Suprapubic skin (tissue), 4 donors: ENCODE data around the gene KCNJ9. TPM values are rescaled to one million over a fixed set of nuclear protein-coding genes. Genes with fewer than 3 reads are reported as not detected.

Experiments used
- DNase-seq, 2 donors: peaks; one replicate each; pipeline ENCODE4 v3.0.0-alpha.2; 2019; ENCODE audit warnings: low spot score in 2 of 2
- H3K27ac ChIP-seq: fragments of 200-600 bp; sonication (generic); one replicate; pipeline ENCODE4 v1.5.1; 2019
- H3K27me3 ChIP-seq: fragments of 200-600 bp; sonication (generic); one replicate; pipeline ENCODE4 v1.5.1; 2019
- H3K36me3 ChIP-seq: fragments of 200-600 bp; sonication (generic); one replicate; pipeline ENCODE4 v1.5.1; 2019
- H3K4me1 ChIP-seq: fragments of 200-600 bp; sonication (generic); one replicate; pipeline ENCODE4 v1.5.1; 2019
- H3K4me3 ChIP-seq: fragments of 200-600 bp; sonication (generic); one replicate; pipeline ENCODE4 v1.5.1; 2019; ENCODE audit warnings: mild to moderate bottlenecking
- H3K9me3 ChIP-seq: fragments of 200-600 bp; sonication (generic); one replicate; pipeline ENCODE4 v1.5.1; 2019
- EP300 ChIP-seq: sonication (generic); formaldehyde crosslinking; IDR thresholded peaks from one replicate; pipeline ENCODE4 v1.6.1; 2017; ENCODE audit warnings: antibody characterized with exemption
- POLR2A ChIP-seq, 2 donors: fragments of 450-650 bp; IDR thresholded peaks; one replicate each; pipeline ENCODE4 v1.6.1; 2017; ENCODE audit warnings: antibody characterized with exemption in 2 of 2, mild to moderate bottlenecking in 2 of 2, moderate library complexity in 2 of 2
- POLR2AphosphoS5 ChIP-seq, 3 donors: sonication (generic); formaldehyde crosslinking; IDR thresholded peaks; one replicate each; pipeline ENCODE4 v1.6.1; 2017; ENCODE audit warnings: antibody characterized with exemption in 3 of 3
- WGBS: methylation state at CpG from one replicate; pipeline ENCODE4 v1.1.5; 2018; 5-methylcytosine and 5-hydroxymethylcytosine counted together
- total RNA-seq, 4 donors: library from RNA; depleted of rRNA; stranded (reverse); fragments of >200 nt; gene quantifications; one replicate each; pipeline ENCODE4 v1.1.0, GENCODE V29; 2016
- TF ChIP-seq, protein P1 (sequence below), 2 donors: fragments of 200-600 bp in 1 of 2; fragments of 450-650 bp in 1 of 2; sonication (generic) in 1 of 2; IDR thresholded peaks; one replicate each; pipeline ENCODE4 v1.5.1; 2016 to 2019; ENCODE audit warnings: antibody characterized with exemption in 2 of 2, mild to moderate bottlenecking in 1 of 2, moderate library complexity in 1 of 2

The KCNJ9 gene
- total RNA-seq, 4 donors from 2014 or later, result 0.13 TPM; not detected in 3

DNA sequence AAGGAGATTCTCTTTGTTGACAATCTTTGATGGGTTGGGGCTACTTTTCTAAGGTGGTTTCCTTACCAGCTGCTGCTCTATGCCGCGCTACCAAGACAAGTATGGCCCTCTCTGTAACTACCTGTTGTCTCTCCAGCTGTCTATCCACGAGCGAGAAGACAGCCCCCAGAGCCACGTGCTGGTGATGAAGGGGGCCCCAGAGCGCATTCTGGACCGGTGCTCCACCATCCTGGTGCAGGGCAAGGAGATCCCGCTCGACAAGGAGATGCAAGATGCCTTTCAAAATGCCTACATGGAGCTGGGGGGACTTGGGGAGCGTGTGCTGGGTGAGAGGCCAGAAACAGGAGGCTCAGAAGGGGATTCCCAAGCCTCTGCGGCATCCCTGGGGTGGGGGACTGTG, 48.6 kb downstream of the KCNJ9 start:
- Histone ChIP-seq H3K9me3 (no peaks in the 10 kb centered on the region), H3K27me3 (no peaks in the 10 kb centered on the region), H3K27ac (no peak overlapping the region), H3K36me3 (no peaks in the 10 kb centered on the region), H3K4me1 (peaks cover 10% of the 10 kb centered on the region), H3K4me3 (no peak overlapping the region)
- DNase-seq, result no peak
- WGBS, result 86% methylated on average over 2 of the region's 11 CpGs
- TF ChIP-seq, protein P1, sequence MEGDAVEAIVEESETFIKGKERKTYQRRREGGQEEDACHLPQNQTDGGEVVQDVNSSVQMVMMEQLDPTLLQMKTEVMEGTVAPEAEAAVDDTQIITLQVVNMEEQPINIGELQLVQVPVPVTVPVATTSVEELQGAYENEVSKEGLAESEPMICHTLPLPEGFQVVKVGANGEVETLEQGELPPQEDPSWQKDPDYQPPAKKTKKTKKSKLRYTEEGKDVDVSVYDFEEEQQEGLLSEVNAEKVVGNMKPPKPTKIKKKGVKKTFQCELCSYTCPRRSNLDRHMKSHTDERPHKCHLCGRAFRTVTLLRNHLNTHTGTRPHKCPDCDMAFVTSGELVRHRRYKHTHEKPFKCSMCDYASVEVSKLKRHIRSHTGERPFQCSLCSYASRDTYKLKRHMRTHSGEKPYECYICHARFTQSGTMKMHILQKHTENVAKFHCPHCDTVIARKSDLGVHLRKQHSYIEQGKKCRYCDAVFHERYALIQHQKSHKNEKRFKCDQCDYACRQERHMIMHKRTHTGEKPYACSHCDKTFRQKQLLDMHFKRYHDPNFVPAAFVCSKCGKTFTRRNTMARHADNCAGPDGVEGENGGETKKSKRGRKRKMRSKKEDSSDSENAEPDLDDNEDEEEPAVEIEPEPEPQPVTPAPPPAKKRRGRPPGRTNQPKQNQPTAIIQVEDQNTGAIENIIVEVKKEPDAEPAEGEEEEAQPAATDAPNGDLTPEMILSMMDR (IDR thresholded peaks at IDR 0.05), result no peak
- no peak for TF ChIP-seq POLR2A (IDR thresholded peaks at IDR 0.05)
- TF ChIP-seq POLR2AphosphoS5 (IDR thresholded peaks at IDR 0.05), result no peak
- no peak for TF ChIP-seq EP300

DNA sequence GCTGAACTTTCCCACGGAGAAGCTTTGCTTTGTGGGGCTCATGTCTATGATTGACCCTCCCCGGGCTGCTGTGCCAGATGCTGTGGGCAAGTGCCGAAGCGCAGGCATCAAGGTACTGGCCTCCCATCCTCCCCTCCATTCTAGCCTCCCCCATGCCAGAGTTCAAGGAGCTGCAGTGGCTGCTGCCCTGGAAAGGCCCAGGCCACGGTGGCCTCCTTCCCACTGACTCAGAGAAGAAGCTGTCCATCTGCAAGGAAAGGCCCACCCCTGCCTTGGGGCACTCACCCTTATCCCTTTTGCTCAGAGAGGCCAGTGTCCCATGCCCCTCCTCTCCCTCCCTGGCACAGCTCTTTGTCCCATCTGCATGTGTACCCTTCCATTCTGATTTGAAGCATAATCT, 49.1 kb downstream of the KCNJ9 start:
- WGBS, result 87% methylated on average over 5 of the region's 5 CpGs

DNA sequence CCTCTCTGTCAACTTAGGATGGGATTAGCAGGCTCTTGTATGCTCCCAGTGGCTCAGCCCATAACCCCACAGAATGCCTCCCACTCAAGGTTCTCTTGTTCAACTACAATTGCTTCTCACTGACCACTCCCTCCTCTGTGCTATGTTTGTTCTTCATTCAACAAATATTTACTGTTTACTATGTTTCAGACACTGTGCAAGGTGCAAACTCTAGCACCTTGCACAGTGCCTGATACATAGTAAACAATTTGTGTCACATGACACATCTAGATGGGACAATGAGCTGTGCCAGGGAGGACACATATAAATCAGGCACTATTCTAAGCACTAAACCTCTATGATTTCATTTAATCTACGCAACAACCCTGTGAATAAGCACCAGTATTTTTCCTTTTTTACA, 49.6 kb downstream of the KCNJ9 start:
- no peak for DNase-seq
- no peak overlapping the region for H3K4me3 ChIP-seq
- WGBS, result 96% methylated on average over 1 of the region's 1 CpG
- no peaks in the 10 kb centered on the region for H3K27me3 ChIP-seq
- peaks cover 4% of the 10 kb centered on the region for H3K4me1 ChIP-seq
- H3K9me3 ChIP-seq, result no peaks in the 10 kb centered on the region
- no peaks in the 10 kb centered on the region for H3K36me3 ChIP-seq
- TF ChIP-seq, protein P1 (IDR thresholded peaks at IDR 0.05), result no peak
- TF ChIP-seq POLR2AphosphoS5 (IDR thresholded peaks at IDR 0.05) (no peak), EP300 (no peak), POLR2A (IDR thresholded peaks at IDR 0.05) (no peak)
- peak overlapping the region; percentile 36 for H3K27ac ChIP-seq

More for the DNA sequence above, 49.1 kb downstream of the KCNJ9 start:
- no peaks in the 10 kb centered on the region for H3K27me3 ChIP-seq
- no peaks in the 10 kb centered on the region for H3K9me3 ChIP-seq
- TF ChIP-seq POLR2A (IDR thresholded peaks at IDR 0.05) (no peak), POLR2AphosphoS5 (IDR thresholded peaks at IDR 0.05) (no peak), EP300 (no peak)
- TF ChIP-seq, protein P1 (IDR thresholded peaks at IDR 0.05), result no peak
- no peak overlapping the region for H3K27ac ChIP-seq
- no peaks in the 10 kb centered on the region for H3K36me3 ChIP-seq
- H3K4me1 ChIP-seq, result peaks cover 5% of the 10 kb centered on the region
- H3K4me3 ChIP-seq, result no peak overlapping the region
- no peak for DNase-seq

DNA sequence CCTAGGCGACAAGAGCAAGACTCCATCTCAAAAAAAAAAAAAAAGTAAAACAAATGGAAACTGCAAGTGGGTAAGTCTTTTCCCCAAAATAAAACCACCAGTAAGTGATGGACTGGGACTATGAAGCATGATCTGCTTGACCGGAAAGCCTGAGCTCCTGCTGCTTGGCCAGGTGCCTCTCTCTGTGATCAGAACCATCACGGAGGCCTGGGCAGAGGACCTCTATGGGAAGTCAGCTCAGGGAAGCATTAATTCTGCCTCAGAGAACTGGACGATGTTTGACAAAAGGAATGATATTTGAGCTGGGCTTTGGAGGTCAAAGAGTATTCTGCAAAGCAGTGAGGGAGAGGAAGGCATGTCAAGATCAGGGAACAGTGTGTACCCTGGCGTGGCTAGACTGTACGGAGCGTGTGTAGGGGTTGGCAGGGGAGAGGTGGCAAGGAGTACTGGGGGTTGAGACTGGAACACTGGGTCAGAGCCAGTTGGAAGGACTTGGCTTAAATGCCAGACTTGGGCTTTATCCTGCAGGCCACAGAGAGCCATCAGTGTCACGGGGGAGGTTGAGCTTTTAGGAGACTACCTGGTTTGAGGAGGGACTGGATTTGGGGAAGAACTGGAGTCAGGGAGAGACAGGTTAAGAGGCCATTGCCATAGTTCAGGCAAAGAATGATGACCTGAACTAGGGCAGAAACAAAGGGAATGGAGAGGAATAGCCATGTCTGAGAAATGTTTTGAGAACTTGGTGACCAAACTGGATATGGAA, 50.6 kb downstream of the KCNJ9 start:
- TF ChIP-seq EP300 (peak; percentile 94), POLR2AphosphoS5 (IDR thresholded peaks at IDR 0.05) (no peak)
- no peak for DNase-seq
- Histone ChIP-seq H3K4me1 (peaks cover 4% of the 10 kb centered on the region), H3K27ac (peak overlapping the region; percentile 36), H3K4me3 (no peak overlapping the region), H3K27me3 (no peaks in the 10 kb centered on the region), H3K9me3 (no peaks in the 10 kb centered on the region), H3K36me3 (no peaks in the 10 kb centered on the region)
- 83% methylated on average over 8 of the region's 8 CpGs for WGBS

DNA sequence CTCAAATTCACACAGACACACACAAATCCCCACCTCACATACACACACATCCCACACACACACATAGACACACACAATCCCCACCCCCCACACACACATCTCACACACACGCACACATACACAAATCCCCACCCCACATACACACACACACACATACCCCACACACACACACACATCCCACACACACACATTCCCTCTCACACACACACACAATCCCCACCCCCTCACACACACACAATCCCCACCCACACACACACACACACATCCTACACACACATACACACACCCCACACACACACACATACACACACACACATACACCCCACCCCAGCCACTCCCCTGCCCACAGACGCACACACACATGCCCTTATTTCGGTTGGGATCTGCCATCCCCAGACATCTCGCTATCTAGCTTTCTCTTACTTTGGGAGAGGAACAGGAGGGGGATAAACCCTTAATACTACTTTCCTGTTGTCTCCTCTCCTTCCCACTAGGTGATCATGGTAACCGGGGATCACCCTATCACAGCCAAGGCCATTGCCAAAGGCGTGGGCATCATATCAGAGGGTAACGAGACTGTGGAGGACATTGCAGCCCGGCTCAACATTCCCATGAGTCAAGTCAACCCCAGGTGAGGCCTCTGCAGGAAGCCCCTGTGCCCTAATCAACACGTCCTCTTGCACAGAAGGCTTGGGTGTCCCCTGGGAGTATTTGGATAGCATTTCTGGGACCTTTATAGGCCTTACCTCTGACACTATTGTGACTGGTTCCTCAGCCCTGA, 52.8 kb downstream of the KCNJ9 start:
- WGBS, result 91% methylated on average over 9 of the region's 9 CpGs

More for the DNA sequence above, 52.8 kb downstream of the KCNJ9 start:
- no peak overlapping the region for H3K27ac ChIP-seq
- no peaks in the 10 kb centered on the region for H3K36me3 ChIP-seq
- H3K4me1 ChIP-seq, result peaks cover 4% of the 10 kb centered on the region
- no peaks in the 10 kb centered on the region for H3K27me3 ChIP-seq
- no peak for TF ChIP-seq POLR2A (IDR thresholded peaks at IDR 0.05)
- TF ChIP-seq POLR2AphosphoS5 (IDR thresholded peaks at IDR 0.05), result no peak
- TF ChIP-seq, protein P1 (IDR thresholded peaks at IDR 0.05), result no peak
- no peak for TF ChIP-seq EP300
- peak in 1 of 2 donors; percentile 16 for DNase-seq
- no peak overlapping the region for H3K4me3 ChIP-seq
- no peaks in the 10 kb centered on the region for H3K9me3 ChIP-seq
